HG02852 (cell line): ENCODE results near the gene SACS.

Experiments
- ATAC-seq: cut with Tn5 transposase; IDR thresholded peaks from one replicate; pipeline ENCODE4 v1.9.1; 2021; ENCODE audit warnings: mild to moderate bottlenecking, moderate library complexity; ENCODE audit not compliant: unreplicated experiment

Gene SACS, protein sequence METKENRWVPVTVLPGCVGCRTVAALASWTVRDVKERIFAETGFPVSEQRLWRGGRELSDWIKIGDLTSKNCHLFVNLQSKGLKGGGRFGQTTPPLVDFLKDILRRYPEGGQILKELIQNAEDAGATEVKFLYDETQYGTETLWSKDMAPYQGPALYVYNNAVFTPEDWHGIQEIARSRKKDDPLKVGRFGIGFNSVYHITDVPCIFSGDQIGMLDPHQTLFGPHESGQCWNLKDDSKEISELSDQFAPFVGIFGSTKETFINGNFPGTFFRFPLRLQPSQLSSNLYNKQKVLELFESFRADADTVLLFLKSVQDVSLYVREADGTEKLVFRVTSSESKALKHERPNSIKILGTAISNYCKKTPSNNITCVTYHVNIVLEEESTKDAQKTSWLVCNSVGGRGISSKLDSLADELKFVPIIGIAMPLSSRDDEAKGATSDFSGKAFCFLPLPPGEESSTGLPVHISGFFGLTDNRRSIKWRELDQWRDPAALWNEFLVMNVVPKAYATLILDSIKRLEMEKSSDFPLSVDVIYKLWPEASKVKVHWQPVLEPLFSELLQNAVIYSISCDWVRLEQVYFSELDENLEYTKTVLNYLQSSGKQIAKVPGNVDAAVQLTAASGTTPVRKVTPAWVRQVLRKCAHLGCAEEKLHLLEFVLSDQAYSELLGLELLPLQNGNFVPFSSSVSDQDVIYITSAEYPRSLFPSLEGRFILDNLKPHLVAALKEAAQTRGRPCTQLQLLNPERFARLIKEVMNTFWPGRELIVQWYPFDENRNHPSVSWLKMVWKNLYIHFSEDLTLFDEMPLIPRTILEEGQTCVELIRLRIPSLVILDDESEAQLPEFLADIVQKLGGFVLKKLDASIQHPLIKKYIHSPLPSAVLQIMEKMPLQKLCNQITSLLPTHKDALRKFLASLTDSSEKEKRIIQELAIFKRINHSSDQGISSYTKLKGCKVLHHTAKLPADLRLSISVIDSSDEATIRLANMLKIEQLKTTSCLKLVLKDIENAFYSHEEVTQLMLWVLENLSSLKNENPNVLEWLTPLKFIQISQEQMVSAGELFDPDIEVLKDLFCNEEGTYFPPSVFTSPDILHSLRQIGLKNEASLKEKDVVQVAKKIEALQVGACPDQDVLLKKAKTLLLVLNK (N-terminal part only)

DNA sequence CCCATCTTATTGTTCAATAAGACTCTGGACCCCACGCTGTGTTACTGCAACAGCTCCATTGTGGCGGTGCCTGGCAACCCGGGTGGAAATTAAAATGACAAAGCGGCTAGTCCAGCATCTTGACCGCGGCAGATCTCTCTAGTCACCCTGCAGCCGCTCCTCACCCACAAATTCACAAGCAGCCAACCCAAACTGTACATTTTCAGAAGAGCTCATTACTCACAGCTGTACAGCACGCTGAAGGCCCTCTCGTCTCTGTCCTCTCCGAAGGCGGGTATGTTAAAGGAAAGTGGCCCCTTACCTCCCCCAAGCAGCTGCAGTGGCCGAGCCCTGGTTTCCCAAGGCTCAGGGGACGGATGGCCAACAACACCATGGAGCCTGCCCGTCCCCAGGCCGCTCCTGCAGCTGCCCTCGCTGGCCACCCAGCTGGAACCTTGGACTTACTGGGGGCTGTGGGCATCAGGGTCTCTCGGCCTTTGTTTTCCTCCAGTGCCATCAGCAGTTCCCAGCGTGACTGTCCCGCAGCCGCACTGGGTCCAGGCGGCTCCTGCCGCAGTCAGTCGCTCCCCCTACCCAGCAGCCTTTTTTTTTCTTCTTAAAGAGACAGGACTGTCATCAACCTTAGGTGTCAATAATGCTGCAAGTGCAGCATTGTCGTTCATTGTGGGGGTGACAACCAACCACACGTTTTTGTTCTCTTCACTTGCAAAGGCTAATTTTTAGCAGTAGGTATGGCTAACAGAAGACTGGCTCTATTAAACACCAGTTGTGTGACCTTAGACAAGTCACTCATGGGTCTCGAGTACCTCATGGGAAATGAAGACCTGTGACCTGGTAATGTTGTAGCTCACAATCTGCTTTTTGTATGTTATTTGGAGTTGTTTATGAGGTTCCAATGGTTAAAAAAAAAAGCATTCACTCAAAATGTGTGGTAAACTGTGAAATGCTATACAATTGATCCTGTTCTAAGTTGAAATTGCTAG is at the start of gene SACS:
TSS of gene SACS (minus strand) at position 532 of the 983 bp plus-strand sequence. CDS start 22,463 bp downstream, outside the sequence.
- no peak for ATAC-seq

DNA sequence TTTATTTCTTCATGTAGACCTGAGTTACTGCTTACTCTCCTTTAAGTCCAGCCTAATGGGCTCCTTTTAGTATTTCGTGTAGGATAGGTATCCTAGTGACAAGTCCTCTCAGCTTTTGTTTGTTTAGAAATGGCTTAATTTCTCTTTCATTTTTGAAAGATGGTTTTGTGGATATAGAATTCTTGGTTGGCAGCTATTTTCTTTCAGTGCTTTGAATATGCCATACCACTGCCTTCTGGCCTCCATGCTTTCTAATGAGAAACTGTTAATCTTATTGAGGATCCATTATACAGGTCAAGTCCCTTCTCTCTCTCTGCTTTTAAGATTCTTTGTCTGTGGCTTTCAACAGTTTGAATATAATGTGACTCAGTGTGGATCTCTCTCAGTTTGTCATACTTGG is 46.8 kb upstream of the SACS start:
- no peak for ATAC-seq

DNA sequence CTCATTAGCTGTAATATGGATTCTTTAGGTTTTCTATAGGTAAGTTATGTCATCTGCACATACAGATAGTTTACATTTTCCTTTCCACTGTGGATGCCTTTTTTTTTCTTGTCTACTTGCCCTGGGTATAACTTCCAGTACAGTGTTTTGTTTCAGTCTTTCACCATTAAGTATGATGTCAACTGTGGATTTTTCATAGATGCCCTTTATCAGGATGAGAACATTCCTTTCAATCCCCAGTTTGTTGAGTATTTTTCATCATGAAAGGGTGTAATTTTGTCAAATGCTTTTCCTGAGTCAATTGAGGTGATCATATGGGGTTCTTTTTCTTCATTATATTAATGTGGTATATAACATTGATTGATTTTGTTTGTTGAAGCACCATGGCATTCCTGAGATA is 43.6 kb upstream of the SACS start:
- ATAC-seq: no peak

DNA sequence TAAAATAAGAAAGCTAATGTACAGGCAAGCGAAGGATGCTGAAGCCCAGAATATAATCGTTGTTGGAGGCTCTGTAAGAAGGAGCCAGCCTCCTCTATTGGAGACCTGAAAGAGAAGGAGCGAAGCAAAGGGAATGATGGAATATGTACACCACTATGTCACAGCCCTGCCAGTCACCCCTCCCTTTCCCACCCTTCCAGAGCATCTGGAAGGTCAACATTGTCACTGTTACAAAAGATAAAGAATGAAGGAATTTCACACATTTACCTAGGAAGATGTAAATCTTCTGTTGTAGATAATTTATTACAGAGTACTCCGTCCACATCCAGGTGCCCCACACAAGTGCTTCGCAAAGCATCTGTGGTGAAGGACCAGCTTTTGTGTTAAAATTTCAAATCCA is 39.7 kb upstream of the SACS start:
- ATAC-seq: no peak

DNA sequence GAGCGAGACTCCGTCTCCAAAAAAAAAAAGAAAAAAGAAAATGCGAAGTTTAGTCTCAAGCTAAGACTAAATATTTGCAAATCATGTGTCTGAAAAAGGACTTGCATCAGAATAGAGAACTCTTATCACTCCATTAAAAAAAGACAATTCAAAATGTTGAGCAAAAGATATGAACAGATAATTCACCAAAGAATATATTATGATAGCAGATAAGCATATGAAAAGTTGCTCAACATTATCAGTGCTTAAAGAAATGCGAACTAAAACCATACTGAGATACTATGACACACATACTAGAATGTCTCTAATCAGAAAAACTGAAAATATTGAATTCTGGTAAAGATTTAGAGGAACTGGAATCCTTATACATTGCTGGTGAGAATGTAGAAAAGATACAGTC is 38.7 kb upstream of the SACS start:
- no peak for ATAC-seq

DNA sequence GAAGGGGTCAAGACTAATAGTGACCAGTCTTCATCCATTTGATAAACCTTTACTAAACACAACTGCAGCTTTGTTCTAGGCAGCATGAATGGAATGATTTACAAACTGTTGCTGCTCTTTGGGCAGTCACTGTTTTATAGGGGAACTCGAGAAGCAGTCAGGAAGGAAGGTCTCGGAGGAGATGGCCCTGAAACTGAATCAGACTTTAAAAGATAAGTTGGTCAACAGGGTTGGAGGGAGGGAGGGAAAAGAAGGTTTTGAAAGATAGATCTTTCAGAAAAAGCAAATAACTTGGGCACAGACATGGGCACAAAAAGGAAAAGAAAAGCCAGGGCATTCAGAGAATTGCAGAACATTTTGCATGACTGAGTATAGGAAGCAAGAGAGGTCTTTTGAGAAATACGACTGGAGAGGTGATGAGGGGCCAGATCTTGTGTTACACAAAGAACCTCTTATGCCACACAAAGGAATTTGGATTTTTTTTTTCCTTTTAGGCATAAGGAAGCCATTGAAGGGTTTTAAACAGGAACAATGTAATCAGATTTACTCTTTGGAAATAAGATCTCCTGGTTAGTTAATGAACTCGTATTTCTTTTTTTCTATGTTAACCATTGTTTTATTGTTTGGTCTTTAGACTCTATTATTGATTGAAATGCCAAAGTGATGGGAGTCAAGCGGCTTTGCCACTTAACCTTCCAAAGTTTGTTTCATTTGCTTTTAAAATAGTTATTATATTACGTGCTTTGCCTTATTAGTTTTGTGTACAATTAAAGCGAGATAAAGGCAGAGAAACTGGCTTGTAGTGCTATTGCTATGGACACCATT is 37.5 kb upstream of the SACS start:
- no peak for ATAC-seq

DNA sequence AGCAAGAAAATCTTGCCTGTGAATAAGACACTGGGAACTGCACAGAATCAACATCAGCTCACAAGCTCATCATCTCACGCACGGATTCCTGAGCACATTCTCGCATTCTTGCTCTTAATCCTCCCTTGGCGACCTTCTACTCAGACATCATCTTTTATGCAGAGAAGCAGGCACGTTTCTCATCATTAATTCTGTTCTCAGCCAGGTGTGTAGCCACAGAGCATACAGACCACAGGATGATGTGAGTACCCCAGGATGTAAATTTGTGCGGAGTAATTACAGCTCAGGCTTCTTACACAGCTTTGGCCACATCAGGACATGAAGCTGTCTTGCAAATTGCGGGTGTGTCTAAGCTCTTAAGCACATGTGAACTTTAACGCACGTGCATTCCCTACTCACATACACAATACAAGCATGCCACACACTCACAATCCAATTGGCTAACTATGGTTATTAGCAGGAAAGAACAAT is 36.5 kb upstream of the SACS start:
- no peak for ATAC-seq

DNA sequence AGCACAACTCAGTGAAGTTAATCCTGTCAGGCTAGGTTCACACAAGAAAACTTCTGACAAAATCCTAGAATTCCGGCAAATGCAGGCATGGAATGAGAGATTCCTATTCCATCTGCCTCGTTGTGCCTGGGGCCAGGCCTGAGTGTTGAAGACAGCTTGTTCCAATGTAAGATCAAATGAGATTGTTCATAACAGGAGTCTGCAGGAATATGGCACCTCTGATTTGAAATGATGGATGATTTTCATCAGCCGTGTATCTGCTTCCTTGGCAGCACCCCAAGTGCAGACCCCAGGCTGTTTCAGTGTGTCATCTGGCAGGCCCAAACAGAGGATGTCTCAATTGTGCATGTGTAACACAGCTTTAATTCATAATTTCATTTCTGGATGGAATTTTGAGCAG is 35.3 kb upstream of the SACS start:
- no peak for ATAC-seq

DNA sequence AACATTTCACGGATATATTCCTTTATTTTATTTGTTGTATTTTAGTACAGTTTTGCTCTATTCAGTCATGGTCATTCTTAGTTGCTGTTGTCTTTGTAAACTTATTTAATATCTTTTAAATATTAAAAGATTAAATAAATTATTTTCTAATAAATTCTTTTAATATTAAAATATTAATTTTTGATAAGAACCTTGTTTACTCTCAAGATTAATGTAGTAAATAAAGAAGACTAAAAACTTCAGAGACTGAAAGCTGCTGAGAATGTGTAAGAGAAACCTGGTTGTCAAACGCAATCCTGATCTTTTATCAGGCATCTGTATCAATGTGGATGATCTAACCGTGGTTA is 34.4 kb upstream of the SACS start:
- no peak for ATAC-seq

DNA sequence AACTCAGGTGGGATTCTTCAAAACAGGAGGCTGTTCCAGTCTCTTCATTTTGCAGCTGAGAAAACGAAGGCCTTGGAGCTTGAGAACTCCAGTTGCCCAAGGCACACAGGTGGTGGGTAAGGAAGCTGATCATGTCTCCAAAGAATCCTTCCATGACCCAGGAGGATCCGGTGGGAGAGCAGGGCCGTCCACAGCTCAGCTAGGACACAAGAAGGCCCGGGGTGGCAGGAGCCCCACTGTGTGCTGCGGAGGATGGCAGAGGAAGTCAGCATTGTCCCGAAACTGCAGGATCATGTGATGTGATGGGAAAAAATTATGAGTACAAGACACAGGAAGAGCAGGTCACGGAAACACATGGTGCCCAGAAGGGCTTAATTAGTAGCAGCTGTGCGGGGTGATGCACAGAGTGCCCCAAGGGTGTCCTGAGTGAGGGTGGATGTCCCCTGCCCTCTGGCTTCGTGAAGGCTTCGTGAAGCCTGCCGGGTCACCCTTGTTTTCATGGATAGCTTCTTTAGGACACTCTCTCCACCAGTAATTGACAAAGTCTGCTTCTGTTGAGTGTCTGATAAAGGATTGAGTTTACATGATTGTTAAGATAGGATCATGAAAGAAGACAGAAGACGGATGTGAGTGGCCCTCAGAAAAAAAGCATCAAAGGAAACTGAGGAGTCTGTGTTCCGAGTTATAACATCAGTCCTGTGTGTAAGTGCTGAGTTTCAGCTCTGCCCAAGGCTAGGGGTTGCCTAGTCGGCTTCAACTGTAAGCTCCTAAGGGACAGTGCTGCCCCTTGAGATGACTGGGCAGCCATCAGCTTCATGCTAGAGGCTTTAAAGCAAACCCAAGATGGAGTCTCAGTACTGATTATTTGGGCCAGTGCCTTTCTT is 33.8 kb upstream of the SACS start:
- ATAC-seq: no peak

DNA sequence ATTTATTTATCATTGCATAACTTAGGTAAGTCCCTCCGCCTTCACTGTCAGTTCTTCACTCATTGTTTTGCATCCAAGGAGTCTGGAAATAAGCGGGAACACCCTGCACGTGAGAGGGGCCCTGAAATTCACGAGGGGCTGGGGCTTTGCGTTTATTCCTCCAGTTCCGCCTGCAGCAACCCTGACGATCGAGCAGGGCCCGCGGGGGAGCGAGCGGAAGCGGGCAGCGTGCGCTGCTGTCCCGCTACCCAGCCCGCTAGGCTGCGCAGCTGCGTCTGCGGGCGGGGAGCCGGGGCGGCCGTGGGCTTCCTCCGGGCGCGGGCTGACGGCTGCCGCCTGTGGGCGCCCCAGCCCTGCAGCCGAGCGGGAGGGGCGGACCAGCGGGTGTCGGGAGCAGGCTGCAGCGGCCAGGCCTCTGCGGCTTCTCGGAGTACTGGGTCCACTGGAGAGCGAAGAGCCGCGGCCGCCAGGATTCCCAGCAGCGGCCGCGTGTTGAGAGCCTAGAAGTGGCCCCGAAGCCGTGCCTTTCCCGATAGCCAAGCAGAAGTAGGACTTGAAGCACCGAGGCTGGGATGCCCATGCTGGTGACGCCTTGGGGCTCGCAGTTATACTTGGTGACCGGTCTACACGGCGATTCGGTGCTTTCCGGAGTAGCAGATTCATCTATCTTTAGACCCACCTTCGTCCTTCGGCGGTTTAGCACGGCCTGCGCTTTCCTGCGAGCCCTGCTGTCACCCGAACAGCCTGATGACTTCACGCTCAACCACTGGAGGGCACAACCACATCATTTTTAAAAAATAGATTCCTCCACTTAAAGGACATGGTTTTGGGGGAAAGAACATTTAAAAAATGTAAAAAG is 32.9 kb upstream of the SACS start:
- peak; percentile 89 for ATAC-seq

DNA sequence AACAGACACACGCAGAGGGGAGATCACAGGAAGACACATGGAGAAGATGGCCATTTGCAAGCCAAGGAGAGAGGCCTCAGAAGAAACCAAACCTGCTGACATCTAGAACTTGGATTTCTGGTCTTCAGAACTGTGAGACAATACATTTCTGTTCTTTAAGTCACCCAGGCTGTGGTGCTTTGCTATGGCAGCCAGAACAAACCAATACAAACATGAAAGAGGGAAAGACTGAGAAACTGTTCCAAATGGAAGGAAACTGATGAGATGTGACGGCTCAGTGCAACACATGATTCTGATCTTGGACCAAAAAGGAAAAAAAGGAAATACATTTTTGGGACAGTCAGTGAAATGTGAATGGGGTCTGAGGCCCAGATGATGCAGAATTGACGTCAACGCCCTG is 30.2 kb upstream of the SACS start:
- ATAC-seq: no peak

DNA sequence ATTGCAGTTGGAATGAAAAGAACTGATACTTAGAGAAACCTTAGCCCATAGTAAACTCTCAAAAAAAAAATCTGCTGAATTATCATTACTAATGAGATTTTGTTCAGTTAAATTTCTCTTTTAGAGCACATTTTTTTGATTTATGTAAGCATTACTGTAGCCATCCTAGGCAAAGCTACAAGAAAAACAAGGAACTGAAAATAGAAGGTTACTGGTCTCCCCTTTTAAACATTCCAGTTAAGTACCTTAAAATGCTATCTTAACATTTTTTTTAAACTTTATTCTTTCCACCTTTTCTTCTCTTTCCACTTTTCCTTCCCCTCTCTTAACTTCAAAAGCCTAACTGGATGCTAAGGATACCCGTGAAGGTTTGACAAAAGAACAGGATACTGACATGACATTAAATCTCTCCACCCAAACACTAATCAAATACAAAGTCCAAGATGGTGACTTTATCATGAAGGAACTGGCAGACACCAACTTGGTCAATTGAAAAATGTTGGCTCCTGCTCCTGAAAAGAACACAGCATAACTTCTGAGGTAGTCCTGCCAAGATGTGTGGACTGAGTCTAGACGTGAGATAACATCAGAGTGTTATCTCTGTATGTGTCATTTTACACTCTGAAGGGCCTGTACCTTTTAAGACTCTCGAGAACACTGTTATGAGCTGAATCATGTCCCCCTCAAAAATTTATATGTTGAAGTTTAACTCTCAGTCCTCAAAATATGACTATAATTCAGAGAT is 29.5 kb upstream of the SACS start:
- no peak for ATAC-seq

DNA sequence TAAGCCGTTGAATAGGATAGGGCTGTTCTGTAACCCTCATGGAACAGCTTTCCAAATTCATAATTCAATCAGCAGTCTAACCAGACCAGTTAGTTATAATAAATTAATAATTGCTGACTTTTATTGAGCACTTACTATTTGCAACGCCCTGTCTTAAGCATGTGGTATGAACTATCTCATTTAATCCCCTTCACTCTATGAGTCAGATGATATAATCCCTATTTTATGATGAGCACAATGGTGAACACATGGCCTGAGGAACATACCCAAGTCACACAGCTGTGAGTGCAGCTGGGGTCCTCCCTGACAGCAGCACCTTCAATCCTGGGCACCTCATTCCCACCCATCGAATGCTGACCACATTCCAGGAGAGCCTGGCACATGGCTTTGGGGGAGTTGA is 28.0 kb upstream of the SACS start:
- ATAC-seq: no peak

DNA sequence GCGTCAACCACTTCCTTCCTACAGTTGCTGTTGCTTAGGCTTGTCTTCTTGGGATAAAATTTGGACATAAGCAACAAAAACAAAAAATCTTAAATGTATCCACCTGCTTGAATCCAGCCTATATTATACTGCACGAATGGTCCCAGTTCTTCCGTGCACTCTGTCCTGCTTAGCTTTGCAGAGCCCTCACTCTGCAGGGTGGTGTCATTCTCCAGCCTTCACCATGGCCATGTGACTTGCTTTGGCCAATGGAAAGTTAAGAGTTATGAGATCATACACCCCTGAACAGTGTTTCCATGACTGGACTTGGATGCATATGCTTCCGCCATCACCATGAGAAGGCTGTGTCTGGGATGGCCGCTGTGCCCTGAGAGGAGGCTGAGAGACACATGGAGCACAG is 27.4 kb upstream of the SACS start:
- no peak for ATAC-seq

DNA sequence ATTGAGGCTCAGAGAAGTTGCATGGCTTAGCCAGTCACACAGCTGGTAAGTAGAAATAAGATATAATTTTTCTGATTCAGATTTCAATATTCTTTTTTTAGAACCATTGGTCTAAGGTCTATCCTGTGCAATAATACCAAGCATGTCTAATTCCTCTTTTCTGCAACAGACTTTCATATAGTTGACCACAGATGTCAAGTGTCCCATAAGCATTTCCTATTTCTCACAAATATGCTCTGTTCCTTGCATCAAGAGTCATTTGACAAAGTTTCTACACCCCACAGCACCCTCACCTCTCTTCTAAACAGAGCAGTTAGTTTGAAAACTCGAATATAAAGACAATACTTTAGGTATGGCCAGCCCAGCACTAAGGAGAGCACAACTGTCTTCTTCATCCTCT is 26.8 kb upstream of the SACS start:
- peak; percentile 87 for ATAC-seq

DNA sequence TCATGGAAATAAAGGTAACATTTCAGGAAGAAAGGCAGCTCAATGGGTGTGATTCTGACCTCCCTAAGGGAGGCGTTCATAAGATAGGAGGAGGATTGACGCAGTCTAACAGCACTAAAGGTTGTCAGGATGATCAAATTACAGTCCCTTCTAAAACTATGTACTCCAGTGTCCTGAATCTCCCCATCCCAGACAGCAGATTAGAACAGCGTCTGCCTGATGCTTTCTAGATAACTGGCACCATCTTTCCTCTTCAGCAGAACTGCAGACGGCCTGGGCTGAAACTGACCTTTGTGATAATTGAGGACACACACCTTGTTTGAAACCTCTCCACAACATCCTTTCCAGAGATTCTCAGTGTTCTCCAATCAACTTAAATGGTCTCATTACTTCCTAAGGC is 25.5 kb upstream of the SACS start:
- ATAC-seq: no peak
